Midbrain (tissue), 1 donor: ENCODE data around the gene MRPL28.
"Not testable (repeated sequence)": the region's sequence is repeated elsewhere in the genome, so short reads cannot be mapped to it uniquely, and the experiment has no call there.

Experiments
- DNase-seq: peaks from one replicate; lab custom pipeline; 2025; lab: John Stamatoyannopoulos, UW

MRPL28 gene

DNA sequence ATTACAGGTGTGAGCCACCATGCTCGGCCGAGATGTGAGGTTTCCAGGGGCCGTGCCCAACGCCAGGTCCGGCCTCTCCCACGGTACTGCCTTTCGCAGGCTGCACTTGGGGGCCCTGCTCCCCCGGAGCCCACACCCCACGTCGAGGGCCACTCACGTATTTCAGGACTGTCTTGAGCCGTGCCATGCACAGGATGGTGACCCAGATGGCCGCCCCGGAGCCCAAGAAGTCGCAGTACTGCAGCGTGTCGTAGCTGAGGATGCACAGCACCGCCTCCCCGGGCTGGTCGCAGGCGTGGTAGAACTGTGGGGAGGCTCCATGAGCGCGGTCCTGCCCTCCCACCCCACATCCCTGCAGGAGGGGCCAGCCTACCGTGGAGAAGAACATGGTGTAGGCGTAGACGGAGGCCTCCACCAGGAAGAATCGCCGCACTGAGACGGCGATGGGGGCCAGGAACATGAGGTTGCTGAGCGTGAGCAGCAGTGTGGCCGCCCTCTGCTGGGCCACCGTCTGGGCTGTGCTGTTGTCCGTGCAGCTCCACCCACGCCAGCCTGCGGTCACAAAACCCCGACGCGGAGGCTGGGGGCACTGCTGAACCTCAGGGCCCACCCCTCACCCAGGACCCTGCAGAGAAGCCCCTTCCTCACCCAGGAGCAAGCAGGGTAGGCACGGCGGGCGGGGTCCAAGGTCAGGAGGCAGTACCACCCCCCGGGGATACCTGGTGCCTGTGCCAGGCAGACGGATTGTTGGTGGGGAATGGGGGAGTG lies 3.7 kb upstream of the MRPL28 start:
- no peak for DNase-seq

DNA sequence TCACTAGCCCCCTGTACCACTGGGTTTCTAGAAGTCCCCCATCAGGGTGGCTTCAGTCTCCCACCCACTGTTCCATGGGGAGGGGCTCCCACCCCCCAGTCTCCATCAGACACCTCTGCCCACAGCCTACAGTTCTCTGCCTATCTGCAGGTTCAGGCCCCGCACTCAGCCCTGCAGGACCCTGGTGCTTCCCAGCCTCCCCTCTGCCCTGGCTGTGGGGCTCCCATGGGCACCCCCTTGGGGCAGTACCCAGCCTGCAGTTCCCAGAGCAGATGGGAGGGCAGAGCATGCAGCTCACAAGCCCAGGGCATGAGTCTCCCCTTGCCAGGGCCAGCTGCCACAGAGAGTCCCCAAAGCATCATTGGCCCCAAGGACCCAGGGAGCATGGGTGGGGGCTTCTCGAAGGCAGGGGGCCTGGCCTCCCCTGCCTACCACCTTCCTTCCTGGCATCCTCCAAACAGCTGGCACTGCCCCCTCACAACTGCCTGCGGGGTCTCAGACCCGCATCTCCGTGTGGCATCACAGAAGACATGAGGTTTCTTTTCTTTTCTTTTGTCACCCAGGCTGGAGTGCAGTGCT lies 2.8 kb upstream of the MRPL28 start:
- DNase-seq = no peak

DNA sequence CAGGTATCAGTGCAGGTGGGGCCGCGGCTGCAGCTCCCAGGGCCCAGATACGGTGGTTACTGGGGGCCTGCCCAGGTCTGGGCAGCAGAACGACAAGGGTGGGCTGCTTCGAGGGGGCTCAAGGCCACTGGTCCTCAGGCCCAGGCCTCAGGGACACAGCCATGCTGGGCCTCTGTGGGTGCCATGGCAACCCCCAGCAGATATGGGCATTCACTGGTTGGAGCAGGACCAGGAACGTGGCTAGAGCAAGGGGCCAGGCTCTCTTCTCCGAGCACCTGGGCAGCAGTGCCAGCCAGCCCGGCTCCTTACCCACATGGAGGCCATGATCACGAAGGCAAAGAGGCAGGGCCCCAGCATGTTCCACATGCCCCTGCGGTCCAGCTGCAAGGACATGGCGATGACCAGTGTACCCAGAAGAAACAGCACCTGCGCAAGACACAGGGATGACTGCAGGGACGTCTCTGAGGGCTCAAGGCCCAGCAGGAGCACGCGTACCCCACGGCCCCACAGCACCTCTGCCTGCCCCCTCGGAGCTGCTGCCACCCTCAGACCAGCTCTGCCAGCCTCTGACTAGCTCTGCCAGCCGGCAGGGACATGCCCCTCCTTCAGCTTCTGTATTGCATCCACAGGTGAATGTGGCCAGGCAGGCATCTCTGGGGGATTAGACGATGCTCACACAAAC lies 2.1 kb upstream of the MRPL28 start:
- DNase-seq = no peak

DNA sequence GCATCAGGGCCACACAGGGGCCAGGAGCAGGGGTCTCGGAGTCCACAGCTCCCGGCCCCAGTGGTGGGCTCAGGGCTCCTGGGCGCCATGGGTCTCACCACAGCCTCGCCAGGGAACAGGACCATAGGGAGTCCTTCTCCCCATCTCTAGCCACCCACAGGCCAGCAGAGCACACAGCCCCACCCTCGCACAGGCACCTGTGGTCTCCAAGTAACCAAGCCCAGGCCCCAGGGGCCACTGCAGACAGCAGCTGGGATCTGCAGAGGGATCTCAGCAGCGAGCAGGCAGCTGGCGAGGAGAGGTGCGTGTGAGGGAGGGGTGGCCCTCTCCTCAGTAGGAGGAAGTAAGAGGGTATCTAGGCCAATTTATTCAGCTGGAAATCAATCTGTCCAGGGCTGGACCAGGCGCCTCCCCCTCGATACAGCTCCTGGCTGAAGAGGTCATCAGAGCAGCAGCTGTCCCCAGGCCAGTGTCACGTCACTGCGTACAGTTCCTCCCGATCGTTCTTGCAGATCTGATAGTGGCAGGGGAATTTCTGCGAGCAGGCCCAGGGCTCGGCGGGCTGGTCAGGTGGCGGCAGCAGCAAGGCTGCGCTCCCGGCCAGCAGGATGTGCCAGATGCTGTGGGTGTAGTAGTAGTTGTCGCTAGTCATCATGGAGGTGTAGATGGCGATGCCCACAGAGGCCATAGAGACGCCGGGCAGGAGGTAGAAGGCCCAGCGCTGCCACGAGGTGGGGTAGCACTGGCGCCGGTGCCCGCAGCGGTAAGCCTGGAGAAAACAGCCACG lies 1.4 kb upstream of the MRPL28 start:
- DNase-seq = no peak

DNA sequence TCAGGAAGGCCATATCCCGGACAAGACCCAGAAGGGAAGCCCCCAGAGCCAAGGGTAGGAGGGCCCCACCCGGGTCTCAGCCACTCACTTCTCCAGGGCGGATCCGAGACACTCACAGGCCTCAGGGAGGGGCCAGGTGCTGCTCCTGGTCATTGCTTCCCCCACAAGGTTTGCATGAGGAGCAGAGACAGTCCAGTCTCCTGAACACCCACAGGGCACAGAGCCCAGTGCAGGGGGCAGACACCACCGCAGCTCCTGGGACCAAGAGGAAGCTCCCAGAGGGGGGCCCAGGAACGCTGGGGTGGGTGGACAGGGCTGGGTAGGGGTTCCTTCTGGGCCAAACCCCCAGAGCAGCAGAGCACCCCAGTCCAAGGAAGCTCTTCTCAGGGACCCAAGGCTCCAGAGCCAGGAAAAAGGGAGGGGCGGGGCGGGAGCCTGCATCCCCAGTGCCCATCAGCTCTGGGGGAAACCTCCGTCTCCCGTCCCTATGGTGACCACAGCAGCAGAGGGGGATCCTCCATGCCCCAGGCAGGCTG lies 709 bp upstream of the MRPL28 start:
- no peak for DNase-seq

DNA sequence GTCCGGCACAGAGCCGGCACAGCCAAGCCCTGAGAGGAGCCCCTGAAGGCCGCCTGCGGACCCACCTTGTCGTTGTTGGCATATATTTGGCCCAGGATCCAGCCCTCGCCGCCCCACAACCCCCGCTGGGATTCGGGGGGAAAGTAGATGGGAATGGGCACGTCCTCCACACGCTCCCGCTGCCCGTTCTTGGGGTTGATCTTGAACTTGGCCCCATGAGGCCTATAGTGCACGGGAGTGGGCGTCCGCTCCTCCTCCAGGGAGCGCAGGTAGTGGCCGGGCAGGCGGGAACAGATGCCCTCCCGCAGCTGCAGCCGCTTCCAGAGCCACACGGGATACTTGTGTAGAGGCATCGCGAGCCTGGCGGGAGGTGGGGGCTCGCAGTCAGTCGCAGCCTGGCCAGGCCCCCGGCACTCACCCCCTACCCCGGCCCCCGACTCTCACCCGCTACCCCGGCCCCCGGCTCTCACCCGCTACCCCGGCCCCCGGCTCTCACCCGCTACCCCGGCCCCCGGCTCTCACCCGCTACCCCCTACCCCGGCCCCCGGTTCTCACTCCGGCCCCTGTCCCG lies 387 bp downstream of the MRPL28 start:
- DNase-seq = no peak

DNA sequence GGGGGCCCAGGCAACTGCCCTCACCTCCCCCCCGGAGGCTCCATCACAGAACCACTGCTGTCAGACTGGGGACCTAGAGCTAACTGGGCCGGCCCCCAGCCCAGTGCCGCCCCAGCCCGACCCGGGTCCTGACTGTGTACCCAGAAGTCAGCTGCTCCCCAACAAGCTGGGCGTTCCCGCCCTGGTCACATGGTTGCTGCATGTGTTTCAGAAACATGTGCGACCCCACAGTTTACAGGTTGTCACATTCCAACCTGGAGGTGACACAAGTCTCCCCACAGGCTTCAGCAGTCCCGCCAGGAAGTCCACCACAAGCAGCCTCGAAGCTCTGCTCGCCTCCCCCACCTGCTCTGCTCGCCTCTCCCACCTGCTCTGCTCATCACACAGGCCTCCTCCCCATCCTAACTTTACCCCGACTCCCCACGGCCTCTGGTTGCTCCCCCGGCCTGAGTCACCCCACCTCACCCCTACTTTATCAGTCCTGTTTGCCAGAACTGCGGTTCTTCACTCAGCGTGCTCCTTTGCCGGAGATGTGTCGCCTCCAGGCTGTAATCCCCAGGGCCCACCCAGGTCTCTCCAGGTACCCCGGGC lies 968 bp downstream of the MRPL28 start:
- no peak for DNase-seq

DNA sequence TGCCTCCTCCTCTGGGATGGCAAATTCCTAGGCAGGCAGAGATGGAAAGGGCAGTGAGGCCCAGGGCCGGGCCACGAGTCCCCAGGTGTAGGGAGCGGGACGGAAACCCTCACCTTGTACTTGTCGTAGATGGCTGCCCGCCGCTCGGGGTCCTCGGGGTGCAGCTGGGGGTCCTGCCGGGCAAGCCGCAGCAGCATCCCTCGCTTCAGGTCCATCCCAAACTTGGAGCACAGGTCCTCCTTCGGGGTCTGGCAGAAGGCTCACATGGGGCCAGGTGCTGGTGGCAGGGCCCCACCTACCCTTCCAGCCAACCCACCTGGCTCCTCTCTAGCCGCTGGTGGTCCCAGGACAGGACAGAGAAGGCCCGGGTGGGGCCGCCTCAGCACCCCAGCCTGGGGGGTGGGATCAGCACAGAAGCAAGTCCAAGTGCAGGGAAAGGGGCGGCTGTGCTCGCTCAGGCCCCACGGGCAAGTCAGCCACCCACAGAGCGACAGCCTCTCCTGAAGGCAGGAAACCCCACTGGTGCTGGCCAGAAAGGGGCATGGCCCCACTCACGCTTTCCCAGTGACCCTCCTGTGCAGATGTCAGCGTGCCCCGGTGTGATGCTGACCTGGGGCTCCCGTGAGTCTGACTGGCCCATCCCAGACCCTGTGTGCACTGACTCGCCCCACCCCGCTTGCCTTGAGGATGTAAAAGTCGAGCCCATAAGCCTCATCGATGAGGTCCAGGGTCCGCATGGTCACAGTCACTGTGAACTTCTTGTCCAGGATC lies 1.8 kb downstream of the MRPL28 start:
- DNase-seq = no peak

DNA sequence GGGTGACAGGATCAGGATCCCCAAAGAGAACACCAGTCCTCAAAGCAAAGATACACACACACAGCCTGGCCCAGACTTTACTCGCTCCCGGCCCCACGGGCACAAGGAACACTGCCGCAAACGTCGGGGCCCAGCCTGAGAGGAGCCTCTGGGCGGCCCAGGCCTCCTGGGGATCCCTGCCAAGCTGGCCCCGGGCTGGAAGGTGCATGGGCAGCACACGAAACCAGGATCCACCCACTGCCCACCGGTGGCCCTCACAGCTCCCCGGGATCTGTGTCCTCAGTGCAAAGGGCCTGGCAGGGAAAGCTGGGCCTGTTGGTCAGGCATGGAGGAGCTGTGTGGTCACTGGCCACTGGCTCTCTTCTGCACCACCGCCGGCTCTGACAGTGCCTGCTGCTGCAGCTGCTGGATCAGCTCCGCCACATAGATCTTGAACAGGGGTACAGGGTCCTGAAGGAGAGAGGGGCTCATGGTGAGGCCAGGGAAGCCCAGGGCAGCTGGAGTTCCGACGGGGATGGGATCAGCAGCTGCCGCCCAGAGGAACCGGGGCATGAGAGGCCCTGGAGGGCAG lies 2.9 kb downstream of the MRPL28 start:
- no peak for DNase-seq

DNA sequence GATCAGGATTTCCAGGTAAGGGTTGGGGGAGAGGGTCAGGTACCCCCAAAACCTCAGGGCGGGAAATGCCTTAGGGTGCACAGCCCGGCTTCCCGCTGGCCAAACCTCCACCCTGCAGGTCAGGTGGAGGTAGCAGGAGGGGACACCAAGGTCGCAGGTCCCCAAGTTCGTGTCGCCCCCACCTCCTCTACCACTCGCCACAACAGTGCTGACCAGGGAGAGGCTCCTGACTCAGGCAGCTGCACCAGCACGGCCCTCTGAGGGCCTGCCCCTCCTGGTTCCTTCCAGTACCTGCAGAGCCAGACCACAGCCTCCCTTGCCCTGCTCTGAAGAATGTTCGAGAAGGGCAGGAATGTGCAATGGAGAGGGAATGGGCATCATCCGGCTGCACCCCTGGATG lies 3.9 kb downstream of the MRPL28 start:
- DNase-seq = no peak

DNA sequence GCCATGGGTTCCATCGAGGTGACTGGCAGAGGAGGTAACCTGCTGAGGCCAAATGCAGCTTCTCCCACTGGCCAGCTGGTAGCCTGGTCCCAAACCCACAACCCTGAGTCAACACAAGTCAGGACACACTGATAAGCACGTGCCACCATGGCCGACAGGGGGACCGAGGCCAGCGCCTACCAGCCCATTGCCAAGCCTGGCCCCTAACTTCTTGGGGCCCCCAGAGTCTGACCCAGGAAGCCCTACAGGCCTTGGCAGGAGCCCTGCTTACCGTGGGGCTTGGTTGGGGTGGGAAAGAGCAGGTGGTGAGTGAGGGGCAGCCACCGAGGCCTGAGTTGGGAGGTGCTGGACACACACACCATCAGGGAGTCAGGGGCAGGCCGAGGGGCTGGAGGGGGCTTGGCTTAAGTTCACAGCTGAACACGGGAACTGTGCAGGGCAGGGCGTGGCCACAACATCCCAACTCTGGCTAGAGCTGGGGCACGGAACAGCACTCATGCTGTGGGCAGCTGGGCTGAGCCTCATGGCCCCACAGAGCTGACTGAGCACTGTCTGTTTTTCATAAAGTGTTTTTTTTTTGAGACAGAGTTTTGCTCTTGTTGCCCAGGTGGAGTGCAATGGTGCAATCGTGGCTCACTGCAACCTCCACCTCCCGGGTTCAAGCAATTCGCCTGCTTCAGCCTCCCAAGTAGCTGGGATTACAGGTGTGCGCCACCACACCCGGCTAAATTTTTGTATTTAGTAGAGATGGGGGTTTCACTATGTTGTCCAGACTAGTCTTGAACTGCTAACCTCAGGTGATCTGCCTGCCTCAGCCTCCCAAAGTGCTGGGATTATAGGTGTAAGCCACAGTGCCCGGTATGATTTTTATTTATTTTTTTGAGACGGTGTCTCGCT lies 5.5 kb downstream of the MRPL28 start:
- DNase-seq = no peak

DNA sequence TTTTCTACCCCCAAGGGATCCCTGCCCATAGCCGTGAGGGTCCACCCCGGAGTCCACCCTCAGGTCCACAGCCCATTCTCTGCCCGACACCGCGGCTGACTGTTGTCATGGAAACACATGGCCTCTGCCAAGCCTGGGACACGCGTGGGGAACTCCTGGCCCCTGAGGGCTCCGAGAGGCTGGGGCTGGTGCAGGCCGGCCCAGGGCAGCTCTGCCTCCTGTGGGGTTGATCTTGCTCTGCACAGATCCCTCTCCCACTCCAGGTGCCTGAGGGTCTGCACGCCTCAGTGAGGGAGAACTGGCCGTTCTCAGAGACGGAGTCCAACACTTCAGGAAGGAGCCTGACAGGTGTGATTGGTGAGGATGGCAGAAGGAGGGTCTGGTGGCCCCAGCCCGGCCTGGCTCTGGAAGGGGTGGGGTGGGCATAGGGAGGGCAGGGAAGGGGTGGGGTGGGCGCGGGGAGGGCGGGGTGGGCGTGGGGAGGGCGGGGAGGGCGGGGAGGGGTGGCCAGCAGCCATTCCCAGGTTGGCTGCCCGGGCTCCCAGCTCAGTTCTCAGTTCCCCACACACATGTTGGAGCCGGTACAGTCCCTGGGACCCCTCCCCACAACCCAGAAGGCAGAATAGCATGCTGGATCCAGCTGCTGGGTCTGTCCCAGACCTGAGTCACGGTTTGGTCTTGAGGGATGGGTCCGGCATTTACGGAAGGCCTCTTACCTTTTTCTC lies 6.4 kb downstream of the MRPL28 start:
- no peak for DNase-seq

DNA sequence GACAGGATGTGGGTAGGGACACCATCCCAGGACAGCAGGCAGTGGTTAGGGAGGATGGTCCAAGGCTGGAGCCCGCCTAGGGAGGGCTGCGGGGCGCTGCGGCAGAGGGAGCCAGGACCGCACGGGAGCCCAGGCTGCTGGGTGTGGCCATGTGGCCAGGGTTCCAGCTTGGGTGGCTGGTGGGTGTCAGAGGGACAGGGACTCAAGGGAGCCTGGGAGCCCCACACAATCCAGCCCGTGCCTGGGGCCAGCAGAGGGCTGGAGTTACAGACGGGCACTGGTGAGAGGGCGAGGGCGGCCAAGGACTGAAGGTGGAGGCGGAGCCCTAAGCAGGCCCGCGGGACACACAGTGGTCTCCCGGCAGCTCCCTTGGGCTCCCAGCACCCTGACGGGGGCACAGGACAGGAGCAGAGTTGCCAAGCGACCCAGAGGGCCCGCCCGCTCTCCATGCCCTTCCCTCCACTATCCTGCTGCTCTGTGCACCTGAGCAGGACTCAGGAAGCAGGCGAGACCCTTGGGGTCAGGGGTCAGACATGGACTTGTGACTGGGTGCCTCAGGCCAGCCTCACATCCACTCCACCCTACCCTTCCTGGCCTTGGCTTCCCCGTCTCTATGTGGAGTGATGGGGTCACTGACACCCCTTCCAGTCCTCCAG lies 7.1 kb downstream of the MRPL28 start:
- DNase-seq = no peak

DNA sequence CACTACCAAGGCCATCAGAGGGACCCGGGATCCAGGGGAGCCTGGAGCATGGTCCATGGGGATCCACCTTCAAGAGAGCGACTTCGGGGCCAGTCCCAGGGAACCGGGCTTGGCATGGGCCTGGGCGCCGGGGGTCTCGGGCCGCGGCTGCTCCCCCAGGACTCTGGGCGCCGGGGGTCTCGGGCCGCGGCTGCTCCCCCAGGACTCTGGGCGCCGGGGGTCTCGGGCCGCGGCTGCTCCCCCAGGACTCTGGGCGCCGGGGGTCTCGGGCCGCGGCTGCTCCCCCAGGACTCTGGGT lies 7.7 kb downstream of the MRPL28 start:
- not testable (repeated sequence) for DNase-seq

DNA sequence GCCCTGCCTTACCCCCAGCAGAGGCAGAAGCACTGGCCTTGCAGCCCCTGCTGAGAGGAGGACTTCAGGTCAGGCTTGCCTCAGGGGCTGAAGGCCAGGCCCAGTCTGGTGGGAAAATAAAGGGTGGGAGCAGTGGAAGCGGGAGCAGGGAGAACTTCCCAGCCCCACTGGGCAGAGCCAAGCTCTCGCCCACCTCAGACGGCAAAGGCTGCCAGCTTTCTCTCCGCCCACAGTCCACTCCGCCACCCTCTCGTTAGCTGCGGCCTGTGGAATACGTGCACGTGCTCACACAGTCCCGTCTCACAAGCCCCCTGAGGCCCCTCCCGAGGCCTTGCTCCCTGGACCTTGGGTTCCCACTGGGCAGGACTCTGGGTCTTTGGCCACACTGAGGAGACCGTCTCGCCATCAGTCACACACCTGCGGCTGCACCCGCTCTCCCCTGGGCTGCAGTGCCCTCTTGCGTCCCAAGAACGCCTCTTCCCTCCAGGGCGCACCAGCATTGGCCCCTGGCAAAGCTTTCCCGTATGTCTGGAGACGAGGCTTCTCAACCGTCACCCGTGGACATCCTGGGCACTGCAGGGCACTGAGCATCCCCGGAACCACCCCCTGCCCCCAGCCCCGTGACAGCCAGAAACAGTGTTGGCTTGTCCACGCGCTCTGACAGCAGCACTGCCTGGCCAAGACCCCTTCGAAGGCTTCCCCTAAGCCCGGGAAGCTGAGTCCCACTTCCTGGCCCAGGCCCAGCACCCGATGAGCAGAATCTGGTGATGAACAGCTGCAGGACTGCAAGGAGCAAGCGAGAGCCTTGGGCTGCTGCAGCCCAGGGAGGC lies 8.3 kb downstream of the MRPL28 start:
- peak; percentile 66 for DNase-seq

DNA sequence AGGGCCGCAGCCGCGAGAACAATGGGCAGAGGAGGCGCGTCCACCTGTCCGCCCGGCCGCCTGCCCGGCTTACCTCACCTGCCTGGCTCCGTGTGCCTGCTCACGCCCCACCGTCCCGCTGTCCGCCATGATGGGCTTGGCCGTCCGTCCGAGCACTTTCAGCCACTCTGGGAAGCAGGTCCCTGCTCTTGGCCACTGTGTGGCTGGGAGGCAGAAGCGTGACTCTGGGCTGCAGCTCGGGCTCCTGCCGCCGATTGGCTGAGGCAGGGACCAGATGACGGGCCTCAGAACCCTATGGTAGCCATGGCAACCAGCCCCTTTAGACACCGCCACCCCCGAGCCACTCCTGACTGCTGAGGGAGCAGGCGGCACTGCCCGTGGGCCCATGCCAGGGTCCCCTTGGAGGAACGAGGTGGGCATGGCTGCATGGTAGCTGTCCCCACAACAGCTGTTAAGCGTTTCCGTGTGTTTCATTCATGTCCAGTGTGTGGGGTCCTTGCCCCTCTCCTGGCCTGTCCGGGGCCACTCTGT lies 8.9 kb downstream of the MRPL28 start:
- peak; percentile 12 for DNase-seq

DNA sequence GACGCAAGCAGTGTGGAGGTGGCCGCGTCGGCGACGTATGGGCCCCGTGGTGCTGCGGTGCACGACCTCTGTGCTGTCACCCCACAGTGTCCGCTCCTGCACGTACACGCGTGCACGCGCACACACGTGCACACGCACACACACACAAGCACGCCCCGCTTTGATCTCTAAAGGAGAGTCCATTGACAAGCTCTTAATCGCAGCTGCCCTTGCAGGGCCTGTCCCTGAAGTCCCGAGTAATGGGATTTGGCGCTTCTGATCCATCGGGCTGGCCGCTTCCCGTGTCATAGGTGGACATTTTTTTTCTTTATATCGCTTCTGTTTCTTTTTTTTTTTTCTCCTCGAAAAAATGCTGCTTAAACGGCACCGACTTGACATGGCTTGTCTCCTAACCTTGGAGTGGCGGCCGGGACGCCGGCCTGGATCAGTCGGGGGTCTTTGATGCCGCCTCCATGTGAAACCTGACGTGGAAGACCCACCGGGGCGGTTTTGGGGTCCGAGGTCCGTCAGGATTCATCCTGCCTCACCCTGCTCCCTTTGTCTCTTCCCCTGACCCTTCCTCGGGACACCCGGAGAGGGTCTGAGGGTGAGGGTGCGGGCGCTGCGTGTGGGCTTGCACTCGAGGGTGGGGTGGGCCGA lies 9.5 kb downstream of the MRPL28 start:
- DNase-seq = no peak
